Myocyte (in vitro differentiated cells): ENCODE measurements around the gene CDH15. TPM values are rescaled to one million over a fixed set of nuclear protein-coding genes. Genes with fewer than 3 reads are reported as not detected.
"Not testable (repeated sequence)": the region's sequence is repeated elsewhere in the genome, so short reads cannot be mapped to it uniquely, and the experiment has no call there.

Experiments used
- DNase-seq: peaks from one replicate; pipeline ENCODE4 v3.0.0-alpha.2; 2012; ENCODE audit warnings: low read depth
- total RNA-seq: library from RNA; depleted of rRNA; stranded (reverse); fragments of >200 nt; gene quantifications from 2 replicates; pipeline ENCODE4 v1.2.3, GENCODE V29; 2014

The CDH15 gene
- total RNA-seq, 1 donor from 2014 or later, result 251 TPM

DNA sequence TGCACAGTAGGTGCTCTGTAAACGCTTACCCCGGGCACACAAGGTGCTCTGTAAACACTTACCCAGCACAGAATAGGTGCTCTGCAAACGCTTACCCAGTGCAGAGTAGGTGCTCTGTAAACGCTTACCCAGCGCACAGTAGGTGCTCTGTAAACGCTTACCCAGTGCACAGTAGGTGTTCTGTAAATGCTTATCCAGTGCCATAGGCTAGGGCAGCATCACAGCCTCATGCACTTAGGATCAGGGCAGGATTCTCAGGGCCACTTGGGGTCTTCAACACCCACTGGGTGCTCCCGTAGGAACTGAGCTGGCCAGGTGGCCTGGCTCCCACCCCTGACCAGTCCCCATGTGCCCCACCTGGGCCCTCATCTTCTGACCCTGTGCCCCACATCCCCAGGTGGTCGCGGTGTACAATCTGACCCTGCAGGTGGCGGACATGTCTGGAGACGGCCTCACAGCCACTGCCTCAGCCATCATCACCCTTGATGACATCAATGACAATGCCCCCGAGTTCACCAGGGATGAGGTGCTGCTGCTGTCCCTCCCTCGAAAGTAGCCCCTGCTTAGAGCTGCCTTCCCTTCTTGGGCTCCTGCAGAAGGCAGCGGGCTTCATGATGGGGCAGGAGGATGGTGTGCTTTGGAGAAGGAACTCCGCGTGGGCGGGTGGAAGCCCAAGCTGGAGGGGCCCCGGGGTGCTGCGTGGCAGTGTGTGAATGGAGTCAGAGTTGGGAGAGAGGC lies 15.7 kb downstream of the CDH15 start:
- DNase-seq, result peak; percentile 40

DNA sequence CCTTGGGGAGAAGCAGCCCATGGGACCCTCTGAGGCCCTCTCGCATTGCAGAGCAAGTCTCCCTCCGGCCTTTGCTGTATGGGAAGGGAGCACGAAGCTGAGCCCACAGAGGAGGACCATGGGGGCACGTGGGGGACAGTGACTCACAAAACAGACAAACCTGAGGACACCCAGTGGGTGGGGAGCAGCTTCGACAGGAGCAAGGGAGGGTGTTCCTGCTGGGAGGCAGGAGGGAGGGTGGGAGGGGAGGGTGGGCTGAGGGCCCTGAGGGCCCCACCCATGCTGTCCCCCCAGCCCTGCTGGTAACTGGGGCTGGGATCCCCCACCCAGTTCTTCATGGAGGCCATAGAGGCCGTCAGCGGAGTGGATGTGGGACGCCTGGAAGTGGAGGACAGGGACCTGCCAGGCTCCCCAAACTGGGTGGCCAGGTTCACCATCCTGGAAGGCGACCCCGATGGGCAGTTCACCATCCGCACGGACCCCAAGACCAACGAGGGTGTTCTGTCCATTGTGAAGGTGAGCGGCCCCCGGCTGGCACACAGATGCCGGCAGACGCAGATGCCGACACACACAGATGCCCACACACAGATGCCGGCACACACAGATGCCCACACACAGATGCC lies 16.3 kb downstream of the CDH15 start:
- peak; percentile 31 for DNase-seq

DNA sequence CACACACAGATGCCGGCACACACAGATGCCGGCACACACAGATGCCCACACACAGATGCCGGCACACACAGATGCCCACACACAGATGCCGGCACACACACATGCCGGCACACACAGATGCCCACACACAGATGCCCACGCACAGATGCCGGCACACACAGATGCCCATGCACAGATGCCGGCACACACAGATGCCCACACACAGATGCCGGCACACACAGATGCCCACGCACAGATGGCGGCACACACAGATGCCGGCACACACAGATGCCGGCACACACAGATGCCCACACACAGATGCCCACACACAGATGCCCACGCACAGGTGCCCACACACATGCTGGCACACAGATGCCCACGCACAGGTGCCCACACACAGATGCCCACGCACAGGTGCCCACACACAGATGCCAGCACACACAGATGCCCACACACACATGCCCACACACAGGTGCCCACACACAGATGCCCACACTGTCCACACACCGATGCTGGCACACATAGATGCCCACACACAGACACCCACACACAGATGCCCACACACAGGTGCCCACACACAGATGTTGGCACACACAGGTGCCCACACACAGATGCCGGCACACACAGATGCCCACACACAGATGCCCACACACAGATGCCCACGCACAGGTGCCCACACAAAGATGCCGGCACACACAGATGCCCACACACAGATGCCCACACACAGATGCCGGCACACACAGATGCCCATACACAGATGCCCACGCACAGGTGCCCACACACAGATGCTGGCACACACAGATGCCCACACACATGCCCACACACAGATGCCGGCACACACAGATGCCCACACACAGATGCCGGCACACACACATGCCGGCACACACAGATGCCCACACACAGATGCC lies 17.2 kb downstream of the CDH15 start:
- DNase-seq, result not testable (repeated sequence)

DNA sequence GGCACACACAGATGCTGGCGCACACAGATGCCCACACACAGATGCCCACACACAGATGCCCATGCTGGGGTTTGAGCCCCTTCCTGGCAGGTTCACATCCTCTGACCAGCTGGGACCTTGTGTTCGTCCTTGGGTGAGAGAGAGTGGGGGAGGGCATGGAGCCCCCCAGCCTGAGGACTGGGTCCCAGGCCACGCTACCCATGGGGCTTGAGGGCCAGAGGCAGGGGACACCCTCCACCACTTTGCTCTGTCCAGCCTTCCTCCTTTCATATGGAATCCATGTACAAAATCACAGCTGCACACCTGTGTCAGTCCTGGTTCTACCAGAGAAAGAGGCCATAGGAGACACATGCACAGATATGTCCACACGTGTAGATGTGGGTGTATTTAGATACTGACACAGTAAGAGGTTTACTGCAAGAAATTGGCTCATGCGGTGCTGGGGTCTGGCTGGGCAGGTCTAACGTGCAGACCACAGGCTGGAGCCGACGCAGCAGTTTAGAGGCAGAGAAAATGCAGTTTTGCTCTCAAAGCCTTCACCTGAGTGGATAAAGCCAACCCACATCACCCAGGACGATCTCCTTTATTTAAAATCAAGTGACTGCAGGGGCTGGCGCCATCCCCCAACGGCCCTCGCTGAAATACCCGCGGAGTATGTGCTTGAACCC lies 17.9 kb downstream of the CDH15 start:
- DNase-seq, result no peak

DNA sequence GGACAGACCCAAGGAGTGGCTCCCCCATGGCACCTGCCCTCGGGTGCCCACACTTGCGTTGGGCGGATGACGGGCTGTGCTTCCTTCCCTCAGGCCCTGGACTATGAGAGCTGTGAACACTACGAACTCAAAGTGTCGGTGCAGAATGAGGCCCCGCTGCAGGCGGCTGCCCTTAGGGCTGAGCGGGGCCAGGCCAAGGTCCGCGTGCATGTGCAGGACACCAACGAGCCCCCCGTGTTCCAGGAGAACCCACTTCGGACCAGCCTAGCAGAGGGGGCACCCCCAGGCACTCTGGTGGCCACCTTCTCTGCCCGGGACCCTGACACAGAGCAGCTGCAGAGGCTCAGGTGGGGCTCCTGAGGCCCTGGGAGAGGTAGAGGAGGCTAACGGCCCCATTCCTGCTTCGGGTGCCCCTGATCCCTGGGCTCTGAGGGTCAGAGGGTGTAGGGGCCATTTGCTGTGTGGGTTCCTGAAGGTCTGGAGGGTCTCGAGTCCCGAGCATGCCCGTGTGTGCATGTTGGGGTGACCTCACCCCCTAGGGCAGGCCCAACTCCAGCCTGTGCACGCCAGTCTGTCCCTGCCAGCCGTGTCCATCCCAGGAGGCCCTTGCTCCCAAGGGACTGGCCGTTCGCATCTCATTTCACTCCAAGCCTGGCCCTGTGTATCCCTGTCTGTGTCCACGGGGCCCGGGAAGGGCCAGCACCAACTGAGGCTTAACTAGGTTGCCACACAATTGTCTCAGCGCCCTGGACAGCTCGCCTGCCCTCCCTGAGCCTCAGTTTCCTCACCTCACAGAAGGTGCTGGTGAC lies 18.8 kb downstream of the CDH15 start:
- no peak for DNase-seq

DNA sequence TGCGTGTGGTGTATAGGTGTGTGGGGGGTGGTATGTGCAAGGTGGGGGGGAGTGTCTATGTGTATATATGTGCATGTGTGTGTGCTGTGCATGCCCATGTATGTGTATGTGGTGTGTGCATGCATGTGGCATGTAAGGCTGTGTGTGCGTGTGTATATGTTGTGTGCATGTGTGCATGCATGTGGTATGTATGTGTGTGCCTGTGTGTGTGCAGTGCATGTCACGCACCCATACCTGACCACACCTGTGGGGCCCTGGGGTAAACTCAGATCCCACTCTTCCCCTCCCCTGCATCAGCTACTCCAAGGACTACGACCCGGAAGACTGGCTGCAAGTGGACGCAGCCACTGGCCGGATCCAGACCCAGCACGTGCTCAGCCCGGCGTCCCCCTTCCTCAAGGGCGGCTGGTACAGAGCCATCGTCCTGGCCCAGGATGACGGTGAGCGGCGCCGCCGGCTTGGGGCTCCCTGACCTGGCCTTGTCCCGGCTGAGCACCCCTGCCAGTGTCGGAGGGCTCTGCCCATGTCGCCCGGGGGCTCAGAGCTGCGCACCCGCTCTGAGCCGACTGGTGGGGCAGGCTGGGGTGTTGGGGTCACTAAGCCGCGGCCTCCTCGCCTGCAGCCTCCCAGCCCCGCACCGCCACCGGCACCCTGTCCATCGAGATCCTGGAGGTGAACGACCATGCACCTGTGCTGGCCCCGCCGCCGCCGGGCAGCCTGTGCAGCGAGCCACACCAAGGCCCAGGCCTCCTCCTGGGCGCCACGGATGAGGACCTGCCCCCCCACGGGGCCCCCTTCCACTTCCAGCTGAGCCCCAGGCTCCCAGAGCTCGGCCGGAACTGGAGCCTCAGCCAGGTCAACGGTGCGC lies 19.7 kb downstream of the CDH15 start:
- no peak for DNase-seq

DNA sequence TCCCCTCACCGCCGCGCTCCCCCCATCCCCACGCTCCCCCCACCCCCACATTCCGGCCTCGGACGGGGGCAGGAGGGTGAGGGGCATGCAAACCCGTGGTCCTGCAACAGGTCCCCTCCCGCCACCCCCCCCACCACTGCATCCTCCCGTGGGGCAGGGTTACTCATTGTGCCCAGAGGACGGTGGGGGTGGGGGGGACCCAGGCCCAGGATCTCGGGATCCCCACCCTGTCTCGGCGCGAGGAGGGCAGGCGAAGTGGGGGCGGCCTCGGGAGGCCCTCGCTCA lies 20.3 kb downstream of the CDH15 start:
- DNase-seq, result no peak

DNA sequence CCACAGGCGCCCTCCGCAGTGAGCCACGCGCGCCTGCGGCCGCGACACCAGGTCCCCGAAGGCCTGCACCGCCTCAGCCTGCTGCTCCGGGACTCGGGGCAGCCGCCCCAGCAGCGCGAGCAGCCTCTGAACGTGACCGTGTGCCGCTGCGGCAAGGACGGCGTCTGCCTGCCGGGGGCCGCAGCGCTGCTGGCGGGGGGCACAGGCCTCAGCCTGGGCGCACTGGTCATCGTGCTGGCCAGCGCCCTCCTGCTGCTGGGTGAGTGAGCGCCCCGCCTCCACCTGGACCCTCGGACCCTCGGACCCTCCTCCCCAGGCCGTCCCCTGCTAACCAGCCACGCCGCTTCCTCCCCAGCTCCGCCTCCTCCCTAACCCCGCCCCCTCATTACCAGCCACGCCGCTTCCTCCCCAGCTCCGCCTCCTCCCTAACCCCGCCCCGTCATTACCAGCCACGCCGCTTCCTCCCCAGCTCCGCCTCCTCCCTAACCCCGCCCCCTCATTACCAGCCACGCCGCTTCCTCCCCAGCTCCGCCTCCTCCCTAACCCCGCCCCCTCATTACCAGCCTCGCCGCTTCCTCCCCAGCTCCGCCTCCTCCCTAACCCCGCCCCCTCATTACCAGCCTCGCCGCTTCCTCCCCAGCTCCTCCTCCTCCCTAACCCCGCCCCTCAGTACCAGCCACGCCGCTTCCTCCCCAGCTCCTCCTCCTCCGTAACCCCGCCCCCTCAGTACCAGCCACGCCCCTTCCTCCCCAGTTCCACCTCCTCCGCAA lies 20.8 kb downstream of the CDH15 start:
- not testable (repeated sequence) for DNase-seq

DNA sequence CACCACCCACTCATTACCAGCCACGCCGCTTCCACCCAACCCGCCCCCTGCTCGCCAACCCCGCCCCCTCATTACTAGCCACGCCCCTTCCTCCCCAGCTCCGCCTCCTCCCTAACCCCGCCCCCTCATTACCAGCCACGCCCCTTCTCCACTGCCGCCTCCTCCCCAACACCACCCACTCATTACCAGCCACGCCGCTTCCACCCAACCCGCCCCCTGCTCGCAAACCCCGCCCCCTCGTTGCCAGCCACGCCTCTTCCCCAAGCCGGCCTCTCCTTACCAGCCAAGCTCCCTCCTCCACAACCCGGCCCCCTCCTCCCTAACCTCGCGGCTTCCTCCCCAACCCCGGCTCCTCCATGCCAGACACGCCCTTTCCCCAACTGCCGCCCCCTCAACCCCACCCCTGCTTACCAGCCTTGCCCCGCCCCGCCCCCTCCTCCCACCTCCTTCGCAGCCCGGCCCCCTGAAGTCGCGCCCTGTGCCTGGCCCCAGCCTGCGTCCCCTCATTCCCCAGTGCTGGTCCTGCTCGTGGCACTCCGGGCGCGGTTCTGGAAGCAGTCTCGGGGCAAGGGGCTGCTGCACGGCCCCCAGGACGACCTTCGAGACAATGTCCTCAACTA lies 21.5 kb downstream of the CDH15 start:
- no peak for DNase-seq

DNA sequence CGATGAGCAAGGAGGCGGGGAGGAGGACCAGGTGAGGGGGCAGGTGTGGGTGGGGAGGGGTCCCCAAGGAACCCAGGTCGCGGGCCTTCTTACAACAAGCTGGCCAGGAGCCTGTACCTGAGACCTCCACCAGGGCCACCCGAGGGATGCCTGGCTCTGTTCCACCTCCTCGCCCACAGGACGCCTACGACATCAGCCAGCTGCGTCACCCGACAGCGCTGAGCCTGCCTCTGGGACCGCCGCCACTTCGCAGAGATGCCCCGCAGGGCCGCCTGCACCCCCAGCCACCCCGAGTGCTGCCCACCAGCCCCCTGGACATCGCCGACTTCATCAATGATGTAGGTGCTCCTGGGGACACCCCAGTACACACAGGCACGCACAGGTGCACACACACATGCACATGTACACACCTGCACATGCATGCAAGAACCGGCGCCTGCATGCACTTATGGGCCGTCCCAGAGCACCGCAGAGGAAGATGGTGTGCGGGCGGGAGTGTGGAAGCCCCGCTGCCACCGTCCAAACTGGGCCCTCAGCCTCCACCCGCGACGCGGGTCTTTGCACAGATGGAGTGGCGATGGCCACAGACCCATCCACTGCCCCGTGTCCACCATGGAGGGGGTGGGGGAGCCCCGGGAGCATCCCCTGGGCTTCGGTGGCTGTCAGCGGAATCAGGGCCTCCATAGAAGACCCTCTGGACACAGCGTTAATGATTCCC lies 22.2 kb downstream of the CDH15 start:
- DNase-seq, result no peak

DNA sequence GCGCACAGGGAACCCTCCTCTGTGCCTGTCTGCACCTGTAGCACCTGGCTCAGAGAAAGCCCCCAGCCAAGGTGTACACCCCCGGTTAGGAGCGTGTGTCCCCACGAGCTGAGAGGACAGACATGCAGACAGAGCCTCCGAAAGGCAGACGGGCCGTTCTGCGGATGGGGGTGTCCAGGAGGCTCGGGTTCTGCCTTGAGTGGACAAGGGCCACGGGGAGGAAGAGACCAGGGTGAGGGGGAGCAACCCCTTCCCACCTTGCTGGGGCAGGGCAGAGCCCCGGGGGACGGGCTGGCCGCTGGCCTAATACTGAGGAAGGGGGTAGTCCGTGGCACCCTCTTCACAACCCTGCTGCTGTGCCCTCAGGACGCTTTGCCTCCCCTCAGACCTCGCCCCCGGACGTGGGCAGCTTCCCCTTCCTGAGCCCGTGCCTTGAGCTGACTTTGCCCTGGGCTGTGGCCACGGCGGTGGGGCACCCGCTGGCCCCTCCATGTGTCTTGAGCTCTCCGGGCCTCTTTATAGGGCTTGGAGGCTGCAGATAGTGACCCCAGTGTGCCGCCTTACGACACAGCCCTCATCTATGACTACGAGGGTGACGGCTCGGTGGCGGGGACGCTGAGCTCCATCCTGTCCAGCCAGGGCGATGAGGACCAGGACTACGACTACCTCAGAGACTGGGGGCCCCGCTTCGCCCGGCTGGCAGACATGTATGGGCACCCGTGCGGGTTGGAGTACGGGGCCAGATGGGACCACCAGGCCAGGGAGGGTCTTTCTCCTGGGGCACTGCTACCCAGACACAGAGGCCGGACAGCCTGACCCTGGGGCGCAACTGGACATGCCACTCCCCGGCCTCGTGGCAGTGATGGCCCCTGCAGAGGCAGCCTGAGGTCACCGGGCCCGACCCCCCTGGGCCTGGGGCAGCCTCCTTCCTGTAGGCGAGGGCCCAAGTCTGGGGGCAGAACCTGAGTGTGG lies 23.1 kb downstream of the CDH15 start:
- no peak for DNase-seq

DNA sequence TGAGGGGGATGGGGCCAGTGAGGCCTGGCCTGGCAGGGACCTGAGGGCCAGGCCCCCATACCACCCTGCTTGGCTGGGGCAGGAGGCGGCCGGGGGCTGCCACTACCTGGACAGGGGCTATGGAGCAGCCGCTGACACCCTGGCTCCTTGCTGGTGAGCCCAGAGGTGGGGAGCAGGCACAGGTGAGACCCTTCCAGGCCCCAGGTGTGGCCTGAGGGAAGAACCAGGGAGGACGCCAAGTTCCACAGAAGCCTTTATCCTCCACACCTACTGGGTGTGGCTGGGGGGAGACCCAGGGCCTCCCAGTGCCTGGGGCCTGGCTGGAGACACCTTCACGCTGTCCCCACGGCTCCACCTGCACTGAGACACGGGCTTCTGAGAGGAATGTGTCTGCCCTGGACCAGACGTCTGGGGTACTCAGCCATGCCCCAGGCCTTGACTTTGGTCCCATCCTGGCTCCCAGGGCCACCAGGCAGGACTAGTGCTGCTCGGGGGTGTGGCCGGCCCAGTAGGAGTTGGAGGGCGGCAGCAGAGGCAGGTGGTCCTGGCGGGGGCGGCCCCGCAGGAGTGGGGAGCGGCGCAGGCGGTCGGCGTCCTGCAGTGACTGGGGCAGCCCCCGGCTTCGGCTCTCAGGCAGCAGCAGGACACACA lies 24.1 kb downstream of the CDH15 start:
- no peak for DNase-seq

DNA sequence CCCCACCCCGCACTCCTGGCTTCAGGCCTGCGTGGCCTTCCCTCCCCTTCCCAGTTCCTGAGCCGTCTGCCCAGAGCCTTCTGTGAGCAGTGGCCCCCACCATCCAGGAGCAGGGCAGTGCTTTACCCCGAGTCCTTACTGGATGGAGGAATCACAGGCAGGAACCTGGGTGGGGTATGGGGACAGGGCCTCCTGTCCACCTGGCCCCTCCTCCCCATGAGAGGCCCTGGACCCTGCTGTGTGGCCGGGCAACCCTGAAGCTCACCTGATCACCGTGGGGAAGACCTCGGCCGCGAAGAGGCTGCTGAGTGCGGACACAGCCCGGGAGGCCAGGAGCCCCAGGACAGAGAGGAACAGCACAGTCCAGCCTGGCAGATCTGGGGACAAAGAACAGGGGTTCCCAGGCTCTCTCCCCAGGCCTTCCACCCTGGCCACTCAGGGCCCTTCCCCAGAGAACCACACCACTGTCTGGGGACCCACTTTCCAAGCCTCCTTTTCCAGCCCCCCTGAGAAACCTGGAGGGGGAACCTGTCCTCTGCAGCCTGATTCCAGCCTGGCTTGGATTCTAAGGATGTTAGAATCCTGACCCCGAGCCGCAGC lies 25.6 kb downstream of the CDH15 start:
- no peak for DNase-seq

DNA sequence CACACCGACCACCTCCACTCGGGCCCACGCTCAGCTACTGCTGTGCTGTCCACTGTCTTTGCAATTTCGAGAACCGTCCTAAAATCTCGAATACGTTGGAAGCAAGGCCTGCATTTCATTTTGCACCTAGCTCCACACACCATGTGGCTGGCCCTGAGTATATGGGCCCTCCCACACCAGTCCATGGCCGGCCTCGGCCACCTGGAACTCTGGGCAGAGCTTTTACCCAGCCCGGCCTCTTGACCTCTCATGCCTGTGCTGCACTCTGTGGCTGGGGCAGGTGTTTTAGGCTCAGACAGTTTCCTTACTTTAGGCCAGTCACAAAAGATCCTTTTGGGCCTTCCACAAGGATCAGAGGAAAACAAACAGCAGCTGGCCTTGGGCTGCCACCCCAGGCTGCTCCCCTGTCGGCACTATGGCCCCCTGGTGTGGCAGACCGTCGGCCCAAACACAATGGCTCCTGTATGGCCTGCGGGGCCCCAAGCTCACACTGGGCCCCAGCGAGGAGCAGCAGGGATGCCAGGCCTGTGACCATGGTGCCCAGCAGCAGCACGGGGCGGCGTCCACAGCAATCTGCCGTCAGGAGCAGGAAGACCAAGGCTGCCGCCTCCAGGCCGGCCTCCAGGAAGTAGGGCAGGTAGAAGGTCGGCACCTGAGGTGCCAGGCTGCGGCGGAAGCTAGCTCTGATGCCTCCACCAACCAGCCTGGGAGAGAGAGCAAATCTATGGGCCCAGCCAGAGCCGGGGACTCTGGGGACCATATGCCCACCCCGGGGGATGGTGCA lies 26.3 kb downstream of the CDH15 start:
- DNase-seq, result peak; percentile 75
